Activated B cell treated with CpG ODN at 0.5 μM for 24 hours (primary cell): ENCODE results near the gene ZNF462. TPM values are rescaled to one million over a fixed set of nuclear protein-coding genes. Genes with fewer than 3 reads are reported as not detected.

Experiments
- ATAC-seq: fragments of 200-7000 bp; cut with Tn5 transposase; one replicate; pipeline ENCODE4 v1.10.0; 2021; ENCODE audit warnings: low read depth, mild to moderate bottlenecking, moderate library complexity
- CTCF ChIA-PET: fragments of 350-600 bp; sonication (Branson Sonifier 250); formaldehyde crosslinking; loops from one replicate; lab custom pipeline; 2021; ENCODE audit warnings: antibody characterized with exemption; lab: Charles Lee
- POLR2A ChIA-PET: fragments of 350-600 bp; sonication (Branson Sonifier 250); formaldehyde crosslinking; loops from one replicate; lab custom pipeline; 2021; ENCODE audit warnings: antibody characterized with exemption; lab: Charles Lee
- DNase-seq: peaks from one replicate; pipeline ENCODE4 v3.0.0; 2022
- H3K27ac Mint-ChIP-seq: one replicate; pipeline ENCODE4 v1.8.0; 2020; ENCODE audit warnings: mixed read lengths
- H3K27me3 Mint-ChIP-seq: one replicate; pipeline ENCODE4 v1.8.0; 2021; ENCODE audit warnings: mixed read lengths
- H3K36me3 Mint-ChIP-seq: one replicate; pipeline ENCODE4 v1.8.0; 2021; ENCODE audit warnings: low read depth, mixed read lengths
- H3K4me1 Mint-ChIP-seq: one replicate; pipeline ENCODE4 v1.8.0; 2021; ENCODE audit warnings: mixed read lengths
- H3K4me3 Mint-ChIP-seq: one replicate; pipeline ENCODE4 v1.8.0; 2020; ENCODE audit warnings: mild to moderate bottlenecking, mixed read lengths
- H3K9me3 Mint-ChIP-seq: one replicate; pipeline ENCODE4 v1.8.0; 2020; ENCODE audit warnings: mixed read lengths
- intact Hi-C: fragments of 100-400 bp; cut with micrococcal nuclease; formaldehyde crosslinking; loops from one replicate; pipeline ENCODE4 v1.15.1; 2024
- total RNA-seq: library from RNA; stranded (reverse); gene quantifications from 2 replicates; pipeline ENCODE4 v1.2.3, GENCODE V29; 2022
- TF ChIP-seq, protein P1 (sequence below): fragments of 200-600 bp; IDR thresholded peaks from one replicate; pipeline ENCODE4 v1.8.0; 2022; ENCODE audit warnings: antibody characterized with exemption, mild to moderate bottlenecking

Gene ZNF462
- total RNA-seq, 1 donor from 2014 or later, result not detected

GRCh38 chr9:106859957-106860720 is 2.8 kb upstream of the ZNF462 start:
- no peaks in the 10 kb centered on the region for H3K36me3 Mint-ChIP-seq
- H3K27me3 Mint-ChIP-seq, result peaks cover 58% of the 10 kb centered on the region
- CTCF ChIA-PET, result no interaction called here
- ATAC-seq (no peak), DNase-seq (no peak)
- peak overlapping the region; percentile 15 for H3K4me3 Mint-ChIP-seq
- POLR2A ChIA-PET, result no interaction called here
- H3K27ac Mint-ChIP-seq, result no peak overlapping the region
- intact Hi-C loops, result no loop called here
- peaks cover 42% of the 10 kb centered on the region for H3K4me1 Mint-ChIP-seq
- TF ChIP-seq, protein P1, sequence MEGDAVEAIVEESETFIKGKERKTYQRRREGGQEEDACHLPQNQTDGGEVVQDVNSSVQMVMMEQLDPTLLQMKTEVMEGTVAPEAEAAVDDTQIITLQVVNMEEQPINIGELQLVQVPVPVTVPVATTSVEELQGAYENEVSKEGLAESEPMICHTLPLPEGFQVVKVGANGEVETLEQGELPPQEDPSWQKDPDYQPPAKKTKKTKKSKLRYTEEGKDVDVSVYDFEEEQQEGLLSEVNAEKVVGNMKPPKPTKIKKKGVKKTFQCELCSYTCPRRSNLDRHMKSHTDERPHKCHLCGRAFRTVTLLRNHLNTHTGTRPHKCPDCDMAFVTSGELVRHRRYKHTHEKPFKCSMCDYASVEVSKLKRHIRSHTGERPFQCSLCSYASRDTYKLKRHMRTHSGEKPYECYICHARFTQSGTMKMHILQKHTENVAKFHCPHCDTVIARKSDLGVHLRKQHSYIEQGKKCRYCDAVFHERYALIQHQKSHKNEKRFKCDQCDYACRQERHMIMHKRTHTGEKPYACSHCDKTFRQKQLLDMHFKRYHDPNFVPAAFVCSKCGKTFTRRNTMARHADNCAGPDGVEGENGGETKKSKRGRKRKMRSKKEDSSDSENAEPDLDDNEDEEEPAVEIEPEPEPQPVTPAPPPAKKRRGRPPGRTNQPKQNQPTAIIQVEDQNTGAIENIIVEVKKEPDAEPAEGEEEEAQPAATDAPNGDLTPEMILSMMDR, result no peak
- no peaks in the 10 kb centered on the region for H3K9me3 Mint-ChIP-seq

GRCh38 chr9:106860721-106861639 is 2.0 kb upstream of the ZNF462 start:
- ChIA-PET CTCF (no interaction called here), POLR2A (no interaction called here)
- H3K4me1 Mint-ChIP-seq, result peaks cover 42% of the 10 kb centered on the region

GRCh38 chr9:106861640-106862109 is 1.3 kb upstream of the ZNF462 start:
- H3K36me3 Mint-ChIP-seq, result no peaks in the 10 kb centered on the region
- intact Hi-C loops, result no loop called here
- no peak overlapping the region for H3K27ac Mint-ChIP-seq

More at GRCh38 chr9:106860721-106861639, 2.0 kb upstream of the ZNF462 start:
- Mint-ChIP-seq H3K27ac (no peak overlapping the region), H3K4me3 (no peak overlapping the region), H3K36me3 (no peaks in the 10 kb centered on the region), H3K27me3 (peaks cover 64% of the 10 kb centered on the region), H3K9me3 (no peaks in the 10 kb centered on the region)
- intact Hi-C loops, result no loop called here
- TF ChIP-seq, protein P1, result no peak
- ATAC-seq (no peak), DNase-seq (no peak)

GRCh38 chr9:106862110-106862820 is 701 bp upstream of the ZNF462 start:
- Mint-ChIP-seq H3K27me3 (peaks cover 60% of the 10 kb centered on the region), H3K36me3 (no peaks in the 10 kb centered on the region), H3K9me3 (no peaks in the 10 kb centered on the region), H3K4me1 (peaks cover 42% of the 10 kb centered on the region), H3K4me3 (peak overlapping the region; percentile 71), H3K27ac (no peak overlapping the region)
- POLR2A ChIA-PET, result no interaction called here
- no peak for ATAC-seq
- CTCF ChIA-PET, result no interaction called here
- intact Hi-C loops, result no loop called here
- TF ChIP-seq, protein P1, result no peak
- DNase-seq, result no peak

More at GRCh38 chr9:106861640-106862109, 1.3 kb upstream of the ZNF462 start:
- TF ChIP-seq, protein P1, result no peak
- Mint-ChIP-seq H3K4me3 (no peak overlapping the region), H3K9me3 (no peaks in the 10 kb centered on the region), H3K27me3 (peaks cover 64% of the 10 kb centered on the region), H3K4me1 (peaks cover 42% of the 10 kb centered on the region)
- DNase-seq (no peak), ATAC-seq (no peak)
- POLR2A ChIA-PET, result no interaction called here
- CTCF ChIA-PET, result no interaction called here
